ENCODE results near the gene PPL.

Gene PPL

GRCh38 chr16:4859900-4860255, 77.1 kb downstream of the PPL start:
- no peak for DNase-seq

DNA sequence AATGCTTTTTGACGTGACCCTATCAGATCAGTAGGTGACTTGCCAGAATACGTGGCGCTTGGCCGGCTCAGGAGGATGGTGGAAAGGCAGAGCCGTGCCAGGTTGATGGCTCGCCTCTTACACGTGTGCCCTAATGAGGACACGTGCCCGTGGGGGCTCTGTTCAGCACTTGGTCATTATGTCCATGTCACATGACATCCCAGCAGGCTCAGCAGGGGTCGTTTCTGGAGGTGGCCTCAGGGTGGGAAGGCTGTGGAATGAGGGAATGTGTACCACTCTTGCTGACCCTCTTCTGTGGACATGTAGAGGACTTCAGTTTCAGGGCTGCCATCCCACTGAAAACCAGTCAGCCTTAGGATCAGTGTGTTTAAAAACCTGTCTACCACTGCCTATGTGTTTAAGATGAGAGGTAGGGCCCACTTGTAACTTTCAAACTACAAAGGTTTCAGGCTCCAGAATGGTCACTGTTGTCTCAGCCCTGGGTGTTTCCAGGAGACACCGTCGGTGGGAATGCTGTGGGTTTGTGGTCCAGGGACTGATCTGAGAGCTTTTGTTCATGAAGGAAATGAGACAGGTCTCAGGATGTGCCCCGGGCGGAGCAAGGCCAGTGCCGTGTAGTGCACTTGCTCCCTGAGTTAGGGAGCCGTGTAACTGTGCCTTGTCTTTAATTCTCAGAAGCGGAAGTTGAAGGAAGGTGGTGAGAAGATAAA, 77.6 kb downstream of the PPL start:
- DNase-seq = no peak

GRCh38 chr16:4855804-4856203, 81.1 kb downstream of the PPL start:
- no peak for DNase-seq

- DNase-seq = no peak
Measured at GRCh38 chr16:4855371-4855770, 81.6 kb downstream of the PPL start.

DNA sequence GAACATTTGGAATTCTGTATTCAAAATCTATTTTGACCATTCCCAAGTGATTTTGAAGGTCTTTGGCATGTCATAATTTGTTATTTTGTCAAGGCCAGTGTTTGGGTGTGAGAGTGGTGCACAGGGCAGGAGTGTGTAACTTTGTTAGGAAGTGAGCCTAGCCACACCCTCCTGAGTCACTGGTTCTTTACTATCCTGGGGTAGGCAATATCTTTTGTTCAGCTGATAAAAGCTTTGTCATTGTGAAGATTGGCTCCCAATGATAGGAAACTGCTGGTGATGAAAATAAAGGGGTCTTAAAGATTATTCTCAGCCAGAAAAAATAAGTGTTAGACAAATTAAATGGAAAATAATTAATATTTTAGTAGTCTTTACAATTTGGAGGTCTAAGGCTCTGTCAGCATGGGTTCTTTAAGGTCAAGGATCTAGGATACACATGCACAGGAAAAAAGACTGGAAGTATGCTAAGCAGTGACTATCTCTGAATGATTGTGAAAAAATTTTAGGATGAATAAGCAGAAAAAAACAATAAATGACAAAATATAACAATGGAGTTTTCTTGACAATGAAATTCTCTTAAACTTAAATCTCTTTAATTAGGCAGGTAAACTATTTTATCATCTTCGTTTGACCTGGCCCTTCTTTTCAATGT, 84.6 kb downstream of the PPL start:
- DNase-seq = peak; percentile 77

- no peak for DNase-seq
Measured at GRCh38 chr16:4850211-4850610, 86.7 kb downstream of the PPL start.

DNA sequence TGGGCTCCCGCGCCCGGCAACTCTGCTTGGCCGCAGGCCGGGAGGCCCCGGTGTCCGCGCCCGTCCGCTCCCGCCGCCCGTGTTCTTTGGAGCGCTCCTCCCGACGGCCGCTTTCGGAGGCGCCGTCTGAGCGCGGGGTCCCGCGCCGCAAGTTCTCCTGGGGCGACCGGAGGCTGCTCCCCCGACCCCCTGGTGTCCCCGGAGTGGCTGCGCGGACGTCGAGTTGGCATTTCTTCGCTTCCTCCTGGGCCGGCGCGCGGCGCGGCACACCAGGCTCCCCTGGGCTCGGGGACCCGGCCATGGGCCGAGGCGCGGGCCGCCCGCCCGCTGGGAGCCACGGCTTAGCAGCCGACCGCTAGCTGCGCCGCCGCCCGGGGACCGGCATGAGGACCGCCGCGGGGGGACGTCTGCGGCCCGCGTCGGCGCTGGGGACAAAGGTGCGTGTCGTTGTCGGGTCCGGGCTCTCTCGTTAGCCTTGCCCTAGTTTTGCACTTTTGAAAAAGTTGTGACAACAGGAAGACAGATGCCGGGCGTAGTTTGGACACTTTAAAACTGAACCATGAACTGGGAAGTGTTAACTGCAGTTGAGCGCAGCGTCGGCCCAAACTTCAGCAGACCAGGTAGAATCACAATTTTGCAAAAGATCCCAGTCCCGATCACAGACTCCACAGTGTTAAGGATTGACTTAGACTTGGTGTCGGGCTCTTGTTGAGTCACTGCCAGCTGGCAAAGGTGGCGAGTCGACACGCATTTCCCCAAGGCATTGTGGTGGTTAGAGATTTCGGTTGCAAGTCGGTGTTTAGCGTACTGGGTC, 89.0 kb downstream of the PPL start:
- DNase-seq = peak; percentile 68

- peak; percentile 98 for DNase-seq
Measured at GRCh38 chr16:4846901-4847773, 89.8 kb downstream of the PPL start, which contains the start of the genes GLYR1 and UBN1. GLYR1 (minus strand) TSS chr16:4847288; CDS start chr16:4847265, 23 bp downstream. UBN1 (plus strand) TSS chr16:4847481; CDS start chr16:4852918, 5,437 bp downstream.

- peak; percentile 76 for DNase-seq
Measured at GRCh38 chr16:4846503-4846900, 90.4 kb downstream of the PPL start.

- no peak for DNase-seq
Measured at GRCh38 chr16:4840984-4841383, 96.0 kb downstream of the PPL start.

DNA sequence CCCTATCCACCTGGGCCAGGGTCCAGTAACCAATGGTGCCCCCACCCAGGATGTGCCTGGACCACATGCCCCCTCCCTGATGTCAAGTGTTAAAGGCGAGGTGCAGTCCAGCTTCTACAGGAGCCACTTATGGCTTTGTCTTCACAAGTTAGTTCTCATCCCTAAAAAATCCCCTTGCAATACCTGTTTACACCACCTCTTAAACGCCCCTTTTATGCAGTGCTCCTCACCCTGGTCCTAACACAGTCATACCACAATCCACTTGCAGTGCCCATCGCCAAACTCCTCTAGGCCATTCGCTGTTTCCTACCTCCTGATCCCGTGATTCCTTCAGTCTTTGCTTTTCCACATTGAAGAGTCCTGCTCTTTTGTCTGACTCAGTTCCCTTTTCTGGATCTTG, 97.0 kb downstream of the PPL start:
- DNase-seq = no peak

GRCh38 chr16:4837733-4838501, 99.0 kb downstream of the PPL start:
- no peak for DNase-seq

- DNase-seq = no peak
Measured at GRCh38 chr16:4836727-4837126, 100.2 kb downstream of the PPL start.

DNA sequence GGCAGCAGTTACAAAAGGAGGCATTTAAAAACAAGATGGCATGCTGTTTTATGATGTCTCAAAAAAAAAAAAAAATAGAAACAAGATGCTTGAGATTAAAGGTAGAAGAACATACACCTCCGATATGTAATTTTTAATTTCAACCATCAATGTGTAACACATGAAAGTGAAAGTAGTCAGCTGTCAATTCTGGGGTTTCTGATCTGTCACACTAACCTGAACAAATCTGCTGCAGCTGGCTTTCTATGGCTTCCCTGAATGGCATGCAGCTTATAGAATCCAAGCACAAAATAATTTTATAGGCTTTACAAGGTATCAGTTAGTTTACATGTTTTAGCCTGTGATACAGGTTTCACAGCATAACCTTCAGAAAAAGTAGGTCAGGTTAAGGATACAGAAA, 103.4 kb downstream of the PPL start:
- DNase-seq = no peak

GRCh38 chr16:4832698-4833343, 104.1 kb downstream of the PPL start:
- DNase-seq = no peak

All from hematopoietic multipotent progenitor cell treated with erythropoietin and hydrocortisone succinate and interleukin-3 and kit ligand, for 6 days (in vitro differentiated cells).